WTC11 (cell line): Measurements from ENCODE around the gene GBP7. TPM values are rescaled to one million over a fixed set of nuclear protein-coding genes. Genes with fewer than 3 reads are reported as not detected.

Source experiments
- ATAC-seq: fragments of 200-7000 bp; cut with Tn5 transposase; 2 replicates; pipeline ENCODE4 v1.10.0; 2021; ENCODE audit warnings: mild to moderate bottlenecking, moderate library complexity
- CTCF ChIA-PET: fragments of 300-600 bp; sonication (Branson Sonifier 250); formaldehyde crosslinking; loops from one replicate; lab custom pipeline; 2021; ENCODE audit warnings: antibody characterized with exemption; lab: Charles Lee
- POLR2A ChIA-PET: fragments of 350-600 bp; sonication (Branson Sonifier 250); formaldehyde crosslinking; loops from one replicate; lab custom pipeline; 2021; ENCODE audit warnings: antibody characterized with exemption; lab: Charles Lee
- DNase-seq: peaks from one replicate; pipeline ENCODE4 v3.0.0; 2021; ENCODE audit warnings: low spot score
- H3K27ac Mint-ChIP-seq: 2 replicates; pipeline ENCODE4 v1.8.0; 2021; ENCODE audit warnings: mixed read lengths
- H3K27me3 Mint-ChIP-seq: 2 replicates; pipeline ENCODE4 v1.8.0; 2021; ENCODE audit warnings: low read depth, mild to moderate bottlenecking, moderate library complexity, mixed read lengths
- H3K36me3 Mint-ChIP-seq: 2 replicates; pipeline ENCODE4 v1.8.0; 2021; ENCODE audit warnings: mixed read lengths
- H3K4me1 Mint-ChIP-seq: 2 replicates; pipeline ENCODE4 v1.8.0; 2022; ENCODE audit warnings: mixed read lengths
- H3K4me3 Mint-ChIP-seq: 2 replicates; pipeline ENCODE4 v1.8.0; 2021; ENCODE audit warnings: mild to moderate bottlenecking, moderate library complexity, mixed read lengths
- H3K9me3 Mint-ChIP-seq: 2 replicates; pipeline ENCODE4 v1.8.0; 2021; ENCODE audit warnings: mixed read lengths
- FOXP1 ChIP-seq: sonication (generic); formaldehyde crosslinking; IDR thresholded peaks from 2 replicates; pipeline ENCODE4 v1.8.0; 2022; ENCODE audit warnings: missing genetic modification reagents, mild to moderate bottlenecking, moderate library complexity, borderline replicate concordance
- GRHL2 ChIP-seq: fragments of 250-450 bp; sonication (Bioruptor Pico); IDR thresholded peaks from 2 replicates; pipeline ENCODE4 v1.8.0; 2022; ENCODE audit warnings: mild to moderate bottlenecking, moderate library complexity; ENCODE audit not compliant: insufficient replicate concordance, severe bottlenecking
- KAT7 ChIP-seq: sonication (generic); formaldehyde crosslinking; IDR thresholded peaks from 2 replicates; pipeline ENCODE4 v1.8.1; 2023; ENCODE audit warnings: missing genetic modification reagents, mild to moderate bottlenecking, borderline replicate concordance
- PRRX2 ChIP-seq: fragments of 250-450 bp; sonication (Bioruptor Pico); IDR thresholded peaks from 2 replicates; pipeline ENCODE4 v1.8.0; 2021; ENCODE audit warnings: mild to moderate bottlenecking
- RORB ChIP-seq: fragments of 250-450 bp; sonication (Bioruptor Pico); IDR thresholded peaks from 2 replicates; pipeline ENCODE4 v1.9.0; 2021; ENCODE audit warnings: mild to moderate bottlenecking
- SMAD3 ChIP-seq: sonication (generic); formaldehyde crosslinking; IDR thresholded peaks from 2 replicates; pipeline ENCODE4 v1.8.0; 2022; ENCODE audit warnings: missing genetic modification reagents, mild to moderate bottlenecking, borderline replicate concordance
- SOX15 ChIP-seq: fragments of 250-450 bp; sonication (Bioruptor Pico); IDR thresholded peaks from 2 replicates; pipeline ENCODE4 v1.9.0; 2021; ENCODE audit warnings: mild to moderate bottlenecking
- ZBTB21 ChIP-seq: sonication (generic); formaldehyde crosslinking; IDR thresholded peaks from 2 replicates; pipeline ENCODE4 v1.8.1; 2023; ENCODE audit warnings: mild to moderate bottlenecking, missing genetic modification reagents, borderline replicate concordance
- ZNF396 ChIP-seq: fragments of 250-450 bp; sonication (Bioruptor Pico); IDR thresholded peaks from 2 replicates; pipeline ENCODE4 v1.8.0; 2021; ENCODE audit warnings: mild to moderate bottlenecking, moderate library complexity, borderline replicate concordance
- ZNF423 ChIP-seq: fragments of 250-450 bp; sonication (Bioruptor Pico); IDR thresholded peaks from 2 replicates; pipeline ENCODE4 v2.1.2; 2022; ENCODE audit warnings: mild to moderate bottlenecking, moderate library complexity
- total RNA-seq: library from RNA; stranded (reverse); gene quantifications from 3 replicates; pipeline ENCODE4 v1.2.3, GENCODE V29; 2021
- TF ChIP-seq, protein P1 (sequence below): sonication (generic); formaldehyde crosslinking; IDR thresholded peaks from 2 replicates; pipeline ENCODE4 v1.8.1; 2023; ENCODE audit warnings: mild to moderate bottlenecking, missing genetic modification reagents
- TF ChIP-seq, protein P2 (sequence below): sonication (generic); formaldehyde crosslinking; IDR thresholded peaks from 2 replicates; pipeline ENCODE4 v1.8.1; 2022; ENCODE audit warnings: missing genetic modification reagents, borderline replicate concordance
- TF ChIP-seq, protein P3 (sequence below): sonication (generic); formaldehyde crosslinking; IDR thresholded peaks from 2 replicates; pipeline ENCODE4 v1.8.0; 2022; ENCODE audit warnings: mild to moderate bottlenecking, missing genetic modification reagents
- TF ChIP-seq, protein P4 (sequence below): sonication (generic); formaldehyde crosslinking; conservative IDR thresholded peaks from 2 replicates; pipeline ENCODE4 v1.8.1; 2022; ENCODE audit warnings: mild to moderate bottlenecking, missing genetic modification reagents
- TF ChIP-seq, protein P5 (sequence below): fragments of 250-450 bp; sonication (Bioruptor Pico); IDR thresholded peaks from 2 replicates; pipeline ENCODE4 v1.9.0; 2021; ENCODE audit warnings: moderate library complexity, mild to moderate bottlenecking, inconsistent platforms, borderline replicate concordance
- TF ChIP-seq, protein P6 (sequence below): fragments of 250-450 bp; sonication (Bioruptor Pico); IDR thresholded peaks from 2 replicates; pipeline ENCODE4 v1.9.0; 2021; ENCODE audit warnings: mild to moderate bottlenecking
- TF ChIP-seq, protein P7 (sequence below): fragments of 250-450 bp; sonication (Bioruptor Pico); IDR thresholded peaks from 2 replicates; pipeline ENCODE4 v2.1.2; 2022; ENCODE audit warnings: mild to moderate bottlenecking, moderate library complexity
- TF ChIP-seq, protein P8 (sequence below): sonication (generic); formaldehyde crosslinking; IDR thresholded peaks from 2 replicates; pipeline ENCODE4 v1.8.1; 2022; ENCODE audit warnings: low read depth, mild to moderate bottlenecking, moderate library complexity, missing genetic modification reagents, borderline replicate concordance
- TF ChIP-seq, protein P9 (sequence below): fragments of 250-450 bp; sonication (Bioruptor Pico); conservative IDR thresholded peaks from 2 replicates; pipeline ENCODE4 v1.9.0; 2021; ENCODE audit warnings: mild to moderate bottlenecking
- TF ChIP-seq, protein P10 (sequence below): sonication (generic); formaldehyde crosslinking; IDR thresholded peaks from 2 replicates; pipeline ENCODE4 v1.8.1; 2023; ENCODE audit warnings: mild to moderate bottlenecking, missing genetic modification reagents, borderline replicate concordance

Gene GBP7
- total RNA-seq, 1 experiment from 2014 or later = not detected

DNA sequence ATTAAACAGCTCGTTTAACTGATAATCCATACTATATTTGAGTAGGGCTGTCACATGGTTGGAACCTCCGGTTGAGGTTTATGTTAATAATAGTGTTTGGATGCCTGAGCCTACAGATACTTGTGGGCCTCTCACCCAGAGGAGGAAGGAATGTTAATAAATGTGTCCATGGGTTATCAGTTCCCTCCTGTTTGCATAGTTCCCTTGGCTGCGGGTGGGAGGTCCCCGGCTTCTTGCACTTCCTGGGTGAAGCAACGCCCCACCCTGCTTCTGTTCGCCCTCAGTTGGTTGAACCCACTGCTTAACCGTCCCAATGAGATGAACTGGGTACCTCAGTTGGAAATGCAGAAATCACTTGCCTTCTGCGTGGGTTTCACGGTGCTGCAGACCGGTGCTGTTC, 87.2 kb downstream of the GBP7 start (continued):
- TF ChIP-seq, protein P1, sequence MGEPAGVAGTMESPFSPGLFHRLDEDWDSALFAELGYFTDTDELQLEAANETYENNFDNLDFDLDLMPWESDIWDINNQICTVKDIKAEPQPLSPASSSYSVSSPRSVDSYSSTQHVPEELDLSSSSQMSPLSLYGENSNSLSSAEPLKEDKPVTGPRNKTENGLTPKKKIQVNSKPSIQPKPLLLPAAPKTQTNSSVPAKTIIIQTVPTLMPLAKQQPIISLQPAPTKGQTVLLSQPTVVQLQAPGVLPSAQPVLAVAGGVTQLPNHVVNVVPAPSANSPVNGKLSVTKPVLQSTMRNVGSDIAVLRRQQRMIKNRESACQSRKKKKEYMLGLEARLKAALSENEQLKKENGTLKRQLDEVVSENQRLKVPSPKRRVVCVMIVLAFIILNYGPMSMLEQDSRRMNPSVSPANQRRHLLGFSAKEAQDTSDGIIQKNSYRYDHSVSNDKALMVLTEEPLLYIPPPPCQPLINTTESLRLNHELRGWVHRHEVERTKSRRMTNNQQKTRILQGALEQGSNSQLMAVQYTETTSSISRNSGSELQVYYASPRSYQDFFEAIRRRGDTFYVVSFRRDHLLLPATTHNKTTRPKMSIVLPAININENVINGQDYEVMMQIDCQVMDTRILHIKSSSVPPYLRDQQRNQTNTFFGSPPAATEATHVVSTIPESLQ (CRISPR knock-in tag) = no peak
- no peak for TF ChIP-seq ZNF423 (CRISPR knock-in tag)
- TF ChIP-seq SMAD3 (CRISPR knock-in tag) = no peak
- TF ChIP-seq, protein P2, sequence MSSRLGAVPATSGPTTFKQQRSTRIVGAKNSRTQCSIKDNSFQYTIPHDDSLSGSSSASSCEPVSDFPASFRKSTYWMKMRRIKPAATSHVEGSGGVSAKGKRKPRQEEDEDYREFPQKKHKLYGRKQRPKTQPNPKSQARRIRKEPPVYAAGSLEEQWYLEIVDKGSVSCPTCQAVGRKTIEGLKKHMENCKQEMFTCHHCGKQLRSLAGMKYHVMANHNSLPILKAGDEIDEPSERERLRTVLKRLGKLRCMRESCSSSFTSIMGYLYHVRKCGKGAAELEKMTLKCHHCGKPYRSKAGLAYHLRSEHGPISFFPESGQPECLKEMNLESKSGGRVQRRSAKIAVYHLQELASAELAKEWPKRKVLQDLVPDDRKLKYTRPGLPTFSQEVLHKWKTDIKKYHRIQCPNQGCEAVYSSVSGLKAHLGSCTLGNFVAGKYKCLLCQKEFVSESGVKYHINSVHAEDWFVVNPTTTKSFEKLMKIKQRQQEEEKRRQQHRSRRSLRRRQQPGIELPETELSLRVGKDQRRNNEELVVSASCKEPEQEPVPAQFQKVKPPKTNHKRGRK (CRISPR knock-in tag) = no peak
- no peak for TF ChIP-seq RORB (CRISPR knock-in tag)
- no peak for TF ChIP-seq ZBTB21 (CRISPR knock-in tag)
- TF ChIP-seq, protein P3, sequence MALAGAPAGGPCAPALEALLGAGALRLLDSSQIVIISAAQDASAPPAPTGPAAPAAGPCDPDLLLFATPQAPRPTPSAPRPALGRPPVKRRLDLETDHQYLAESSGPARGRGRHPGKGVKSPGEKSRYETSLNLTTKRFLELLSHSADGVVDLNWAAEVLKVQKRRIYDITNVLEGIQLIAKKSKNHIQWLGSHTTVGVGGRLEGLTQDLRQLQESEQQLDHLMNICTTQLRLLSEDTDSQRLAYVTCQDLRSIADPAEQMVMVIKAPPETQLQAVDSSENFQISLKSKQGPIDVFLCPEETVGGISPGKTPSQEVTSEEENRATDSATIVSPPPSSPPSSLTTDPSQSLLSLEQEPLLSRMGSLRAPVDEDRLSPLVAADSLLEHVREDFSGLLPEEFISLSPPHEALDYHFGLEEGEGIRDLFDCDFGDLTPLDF (CRISPR knock-in tag) = no peak
- TF ChIP-seq, protein P4, sequence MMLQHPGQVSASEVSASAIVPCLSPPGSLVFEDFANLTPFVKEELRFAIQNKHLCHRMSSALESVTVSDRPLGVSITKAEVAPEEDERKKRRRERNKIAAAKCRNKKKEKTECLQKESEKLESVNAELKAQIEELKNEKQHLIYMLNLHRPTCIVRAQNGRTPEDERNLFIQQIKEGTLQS (CRISPR knock-in tag) = no peak

DNA sequence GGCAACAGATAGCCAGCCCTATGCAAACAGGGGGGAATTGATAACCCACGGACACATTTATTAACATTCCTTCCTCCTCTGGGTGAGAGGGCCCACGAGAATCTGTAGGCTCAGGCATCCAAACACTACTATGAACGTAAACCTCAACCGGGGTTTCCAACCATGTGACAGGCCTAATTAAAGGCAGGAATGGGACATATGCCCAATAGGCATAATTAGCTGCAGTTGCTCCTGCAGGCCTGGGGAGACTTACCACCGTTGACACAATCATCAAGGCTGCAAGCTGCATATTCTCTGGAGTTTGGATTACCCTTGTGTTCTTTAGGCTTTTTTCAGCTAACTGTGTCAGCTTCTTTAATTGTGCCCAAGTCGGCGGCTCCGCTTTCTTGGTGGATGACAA, 88.6 kb downstream of the GBP7 start:
- H3K9me3 Mint-ChIP-seq = peaks cover 3% of the 10 kb centered on the region
- no peak overlapping the region for H3K4me3 Mint-ChIP-seq
- CTCF ChIA-PET = no interaction called here
- peaks cover 16% of the 10 kb centered on the region for H3K4me1 Mint-ChIP-seq
- ATAC-seq (peak; percentile 34; the same call in 1 of the 2 replicates), DNase-seq (no peak)
- no peaks in the 10 kb centered on the region for H3K27me3 Mint-ChIP-seq
- no peaks in the 10 kb centered on the region for H3K36me3 Mint-ChIP-seq
- POLR2A ChIA-PET = no interaction called here
- H3K27ac Mint-ChIP-seq = no peak overlapping the region
- TF ChIP-seq KAT7 (CRISPR knock-in tag) (no peak), ZNF396 (CRISPR knock-in tag) (no peak), SOX15 (no peak), PRRX2 (CRISPR knock-in tag) (no peak), GRHL2 (CRISPR knock-in tag) (no peak), FOXP1 (CRISPR knock-in tag) (no peak)
- TF ChIP-seq, protein P5, sequence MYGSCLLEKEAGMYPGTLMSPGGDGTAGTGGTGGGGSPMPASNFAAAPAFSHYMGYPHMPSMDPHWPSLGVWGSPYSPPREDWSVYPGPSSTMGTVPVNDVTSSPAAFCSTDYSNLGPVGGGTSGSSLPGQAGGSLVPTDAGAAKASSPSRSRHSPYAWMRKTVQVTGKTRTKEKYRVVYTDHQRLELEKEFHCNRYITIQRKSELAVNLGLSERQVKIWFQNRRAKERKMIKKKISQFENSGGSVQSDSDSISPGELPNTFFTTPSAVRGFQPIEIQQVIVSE = no peak
- TF ChIP-seq, protein P6, sequence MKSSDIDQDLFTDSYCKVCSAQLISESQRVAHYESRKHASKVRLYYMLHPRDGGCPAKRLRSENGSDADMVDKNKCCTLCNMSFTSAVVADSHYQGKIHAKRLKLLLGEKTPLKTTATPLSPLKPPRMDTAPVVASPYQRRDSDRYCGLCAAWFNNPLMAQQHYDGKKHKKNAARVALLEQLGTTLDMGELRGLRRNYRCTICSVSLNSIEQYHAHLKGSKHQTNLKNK (CRISPR knock-in tag) = no peak
- TF ChIP-seq, protein P7, sequence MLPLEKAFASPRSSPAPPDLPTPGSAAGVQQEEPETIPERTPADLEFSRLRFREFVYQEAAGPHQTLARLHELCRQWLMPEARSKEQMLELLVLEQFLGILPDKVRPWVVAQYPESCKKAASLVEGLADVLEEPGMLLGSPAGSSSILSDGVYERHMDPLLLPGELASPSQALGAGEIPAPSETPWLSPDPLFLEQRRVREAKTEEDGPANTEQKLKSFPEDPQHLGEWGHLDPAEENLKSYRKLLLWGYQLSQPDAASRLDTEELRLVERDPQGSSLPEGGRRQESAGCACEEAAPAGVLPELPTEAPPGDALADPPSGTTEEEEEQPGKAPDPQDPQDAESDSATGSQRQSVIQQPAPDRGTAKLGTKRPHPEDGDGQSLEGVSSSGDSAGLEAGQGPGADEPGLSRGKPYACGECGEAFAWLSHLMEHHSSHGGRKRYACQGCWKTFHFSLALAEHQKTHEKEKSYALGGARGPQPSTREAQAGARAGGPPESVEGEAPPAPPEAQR = no peak
- TF ChIP-seq, protein P8, sequence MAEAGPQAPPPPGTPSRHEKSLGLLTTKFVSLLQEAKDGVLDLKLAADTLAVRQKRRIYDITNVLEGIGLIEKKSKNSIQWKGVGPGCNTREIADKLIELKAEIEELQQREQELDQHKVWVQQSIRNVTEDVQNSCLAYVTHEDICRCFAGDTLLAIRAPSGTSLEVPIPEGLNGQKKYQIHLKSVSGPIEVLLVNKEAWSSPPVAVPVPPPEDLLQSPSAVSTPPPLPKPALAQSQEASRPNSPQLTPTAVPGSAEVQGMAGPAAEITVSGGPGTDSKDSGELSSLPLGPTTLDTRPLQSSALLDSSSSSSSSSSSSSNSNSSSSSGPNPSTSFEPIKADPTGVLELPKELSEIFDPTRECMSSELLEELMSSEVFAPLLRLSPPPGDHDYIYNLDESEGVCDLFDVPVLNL = no peak
- TF ChIP-seq, protein P9, sequence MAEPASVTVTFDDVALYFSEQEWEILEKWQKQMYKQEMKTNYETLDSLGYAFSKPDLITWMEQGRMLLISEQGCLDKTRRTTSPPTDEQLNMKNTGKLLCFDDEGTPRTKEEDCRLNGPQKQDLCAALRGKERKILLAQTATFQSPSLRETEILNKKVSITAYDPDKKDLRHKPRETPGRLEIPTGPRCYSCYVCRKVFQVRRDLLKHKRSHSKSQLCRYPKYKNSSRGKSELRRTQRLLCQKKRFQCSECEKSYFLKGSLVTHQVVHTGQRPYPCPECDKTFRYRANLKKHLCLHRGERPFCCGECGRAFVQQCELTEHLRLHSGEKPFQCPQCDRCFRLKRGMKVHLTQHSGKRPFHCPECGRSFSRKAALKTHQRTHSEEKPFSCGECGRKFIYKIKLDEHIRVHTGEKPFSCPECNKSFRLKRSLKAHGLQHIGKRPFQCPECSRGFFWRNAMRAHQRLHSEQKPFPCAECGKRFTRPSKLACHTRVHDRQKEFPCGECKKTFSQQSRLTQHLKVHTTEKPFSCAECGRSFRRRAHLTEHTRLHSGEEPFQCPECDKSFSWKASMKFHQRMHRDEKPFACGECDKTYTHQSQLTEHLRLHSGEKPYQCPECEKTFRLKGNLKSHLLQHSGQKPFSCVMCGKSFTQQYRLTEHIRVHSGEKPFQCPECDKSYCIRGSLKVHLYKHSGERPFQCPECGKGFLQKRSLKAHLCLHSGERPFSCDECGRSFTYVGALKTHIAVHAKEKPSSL (CRISPR knock-in tag) = no peak
- TF ChIP-seq, protein P10, sequence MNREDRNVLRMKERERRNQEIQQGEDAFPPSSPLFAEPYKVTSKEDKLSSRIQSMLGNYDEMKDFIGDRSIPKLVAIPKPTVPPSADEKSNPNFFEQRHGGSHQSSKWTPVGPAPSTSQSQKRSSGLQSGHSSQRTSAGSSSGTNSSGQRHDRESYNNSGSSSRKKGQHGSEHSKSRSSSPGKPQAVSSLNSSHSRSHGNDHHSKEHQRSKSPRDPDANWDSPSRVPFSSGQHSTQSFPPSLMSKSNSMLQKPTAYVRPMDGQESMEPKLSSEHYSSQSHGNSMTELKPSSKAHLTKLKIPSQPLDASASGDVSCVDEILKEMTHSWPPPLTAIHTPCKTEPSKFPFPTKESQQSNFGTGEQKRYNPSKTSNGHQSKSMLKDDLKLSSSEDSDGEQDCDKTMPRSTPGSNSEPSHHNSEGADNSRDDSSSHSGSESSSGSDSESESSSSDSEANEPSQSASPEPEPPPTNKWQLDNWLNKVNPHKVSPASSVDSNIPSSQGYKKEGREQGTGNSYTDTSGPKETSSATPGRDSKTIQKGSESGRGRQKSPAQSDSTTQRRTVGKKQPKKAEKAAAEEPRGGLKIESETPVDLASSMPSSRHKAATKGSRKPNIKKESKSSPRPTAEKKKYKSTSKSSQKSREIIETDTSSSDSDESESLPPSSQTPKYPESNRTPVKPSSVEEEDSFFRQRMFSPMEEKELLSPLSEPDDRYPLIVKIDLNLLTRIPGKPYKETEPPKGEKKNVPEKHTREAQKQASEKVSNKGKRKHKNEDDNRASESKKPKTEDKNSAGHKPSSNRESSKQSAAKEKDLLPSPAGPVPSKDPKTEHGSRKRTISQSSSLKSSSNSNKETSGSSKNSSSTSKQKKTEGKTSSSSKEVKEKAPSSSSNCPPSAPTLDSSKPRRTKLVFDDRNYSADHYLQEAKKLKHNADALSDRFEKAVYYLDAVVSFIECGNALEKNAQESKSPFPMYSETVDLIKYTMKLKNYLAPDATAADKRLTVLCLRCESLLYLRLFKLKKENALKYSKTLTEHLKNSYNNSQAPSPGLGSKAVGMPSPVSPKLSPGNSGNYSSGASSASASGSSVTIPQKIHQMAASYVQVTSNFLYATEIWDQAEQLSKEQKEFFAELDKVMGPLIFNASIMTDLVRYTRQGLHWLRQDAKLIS (CRISPR knock-in tag) = no peak
